A673 (cell line): ENCODE results near the gene KRT72. TPM values are rescaled to one million over a fixed set of nuclear protein-coding genes. Genes with fewer than 3 reads are reported as not detected.

Experiments
- BruUV-seq: library from RNA; stranded (reverse); fragments of 400-500 nt; replicated peaks from 2 replicates; lab custom pipeline; 2021; lab: Mats Ljungman, UMichigan
- CTCF ChIA-PET: fragments of 300-600 bp; sonication (Branson Sonifier 250); formaldehyde crosslinking; loops from one replicate; lab custom pipeline; 2022; ENCODE audit warnings: antibody characterized with exemption; lab: Charles Lee
- POLR2A ChIA-PET: fragments of 300-600 bp; sonication (Branson Sonifier 250); formaldehyde crosslinking; loops from one replicate; lab custom pipeline; 2022; ENCODE audit warnings: antibody characterized with exemption; ENCODE audit not compliant: low non-redundant PET; lab: Charles Lee
- DNase-seq: peaks from one replicate; pipeline ENCODE4 v3.0.0-alpha.2; 2015; ENCODE audit warnings: low spot score
- H3K27ac ChIP-seq: fragments of 200-600 bp; sonication (generic); 2 replicates; pipeline ENCODE4 v1.5.1; 2016; ENCODE audit warnings: mixed run types, low read depth, mild to moderate bottlenecking, mixed read lengths, antibody characterized with exemption, low read length; ENCODE audit not compliant: poor library complexity, severe bottlenecking
- H3K27me3 ChIP-seq: fragments of 200-600 bp; sonication (generic); replicated peaks from 2 replicates; pipeline ENCODE4 v1.6.1; 2017; ENCODE audit warnings: mixed run types, low read depth, mild to moderate bottlenecking, mixed read lengths, antibody characterized with exemption, low read length; ENCODE audit not compliant: insufficient read depth, poor library complexity
- H3K36me3 ChIP-seq: fragments of 200-600 bp; sonication (generic); 2 replicates; pipeline ENCODE4 v1.6.1; 2016; ENCODE audit warnings: mixed run types, mild to moderate bottlenecking, mixed read lengths, antibody characterized with exemption, low read length; ENCODE audit not compliant: insufficient read depth, poor library complexity, severe bottlenecking
- H3K4me1 ChIP-seq: fragments of 200-600 bp; sonication (generic); 2 replicates; pipeline ENCODE4 v1.6.1; 2017; ENCODE audit warnings: mixed run types, mild to moderate bottlenecking, mixed read lengths, antibody characterized with exemption, low read length; ENCODE audit not compliant: insufficient read depth, poor library complexity, severe bottlenecking
- H3K4me3 ChIP-seq: fragments of 200-600 bp; sonication (generic); 2 replicates; pipeline ENCODE4 v1.5.1; 2016; ENCODE audit warnings: low read depth, mixed run types, mild to moderate bottlenecking, mixed read lengths, low read length; ENCODE audit not compliant: poor library complexity, severe bottlenecking
- H3K9me3 ChIP-seq: fragments of 200-600 bp; sonication (generic); 2 replicates; pipeline ENCODE4 v1.6.1; 2016; ENCODE audit warnings: mixed run types, low read depth, mild to moderate bottlenecking, mixed read lengths, antibody characterized with exemption, low read length; ENCODE audit not compliant: poor library complexity, severe bottlenecking
- EZH2 ChIP-seq: fragments of 200-600 bp; sonication (generic); IDR thresholded peaks from 2 replicates; pipeline ENCODE4 v1.6.1; 2017; ENCODE audit warnings: borderline replicate concordance, low read depth, mild to moderate bottlenecking, mixed read lengths, antibody characterized with exemption, low read length; ENCODE audit not compliant: poor library complexity, severe bottlenecking
- intact Hi-C: fragments of 100-400 bp; cut with micrococcal nuclease; formaldehyde crosslinking; loops from one replicate; pipeline ENCODE4 v1.10.0; 2022; ENCODE audit not compliant: unreplicated experiment
- total RNA-seq: library from RNA; stranded (reverse); gene quantifications from 2 replicates; pipeline ENCODE4 v1.2.3, GENCODE V29; 2021
- TF ChIP-seq, protein P1 (sequence below): fragments of 300-800, 200-600 bp; sonication (generic); conservative IDR thresholded peaks from 2 replicates; pipeline ENCODE4 v1.5.1; 2017; ENCODE audit warnings: low read depth, mild to moderate bottlenecking, antibody characterized with exemption, low read length, moderate library complexity, mixed read lengths

KRT72 gene
- total RNA-seq, 1 experiment from 2014 or later, result not detected

DNA sequence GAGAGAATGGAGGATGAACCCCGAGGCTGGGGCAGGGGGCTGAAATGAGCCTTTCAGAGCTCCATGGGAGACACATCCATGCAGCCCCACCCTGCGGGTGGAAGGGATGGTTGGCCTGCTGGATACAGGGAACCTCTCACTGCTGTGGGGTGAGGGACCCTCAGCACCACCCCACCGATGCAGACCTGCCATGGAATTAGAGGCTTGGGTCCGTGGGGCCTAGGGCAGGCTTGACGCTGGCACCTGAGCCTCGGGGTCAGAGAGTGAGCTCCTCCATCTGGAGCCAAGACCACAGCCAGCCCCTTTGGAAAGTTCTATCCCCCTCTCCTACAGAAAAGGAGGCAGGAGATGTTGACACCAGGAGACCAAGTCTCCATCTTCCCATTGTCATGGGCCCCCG lies 20.2 kb downstream of the KRT72 start:
- intact Hi-C loops, result loop anchor here (5.0 to 10.0 kb wide), 2 partner anchors 401 to 426 kb away; no protein-coding TSS in a partner anchor
- no peaks in the 10 kb centered on the region for H3K4me1 ChIP-seq
- H3K36me3 ChIP-seq, result no peaks in the 10 kb centered on the region
- H3K4me3 ChIP-seq, result no peak overlapping the region
- H3K27me3 ChIP-seq, result no peaks in the 10 kb centered on the region
- POLR2A ChIA-PET, result no interaction called here
- H3K27ac ChIP-seq, result no peak overlapping the region
- BruUV-seq, result no TSS peak
- TF ChIP-seq, protein P1, sequence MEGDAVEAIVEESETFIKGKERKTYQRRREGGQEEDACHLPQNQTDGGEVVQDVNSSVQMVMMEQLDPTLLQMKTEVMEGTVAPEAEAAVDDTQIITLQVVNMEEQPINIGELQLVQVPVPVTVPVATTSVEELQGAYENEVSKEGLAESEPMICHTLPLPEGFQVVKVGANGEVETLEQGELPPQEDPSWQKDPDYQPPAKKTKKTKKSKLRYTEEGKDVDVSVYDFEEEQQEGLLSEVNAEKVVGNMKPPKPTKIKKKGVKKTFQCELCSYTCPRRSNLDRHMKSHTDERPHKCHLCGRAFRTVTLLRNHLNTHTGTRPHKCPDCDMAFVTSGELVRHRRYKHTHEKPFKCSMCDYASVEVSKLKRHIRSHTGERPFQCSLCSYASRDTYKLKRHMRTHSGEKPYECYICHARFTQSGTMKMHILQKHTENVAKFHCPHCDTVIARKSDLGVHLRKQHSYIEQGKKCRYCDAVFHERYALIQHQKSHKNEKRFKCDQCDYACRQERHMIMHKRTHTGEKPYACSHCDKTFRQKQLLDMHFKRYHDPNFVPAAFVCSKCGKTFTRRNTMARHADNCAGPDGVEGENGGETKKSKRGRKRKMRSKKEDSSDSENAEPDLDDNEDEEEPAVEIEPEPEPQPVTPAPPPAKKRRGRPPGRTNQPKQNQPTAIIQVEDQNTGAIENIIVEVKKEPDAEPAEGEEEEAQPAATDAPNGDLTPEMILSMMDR, result no peak
- no peak for TF ChIP-seq EZH2
- CTCF ChIA-PET, result interaction anchor here (1.0 to 1.8 kb wide), 2 partner anchors 294 to 299 kb away, joined by 3 to 8 read pairs; no protein-coding TSS in a partner anchor
- H3K9me3 ChIP-seq, result no peaks in the 10 kb centered on the region
- no peak for DNase-seq

DNA sequence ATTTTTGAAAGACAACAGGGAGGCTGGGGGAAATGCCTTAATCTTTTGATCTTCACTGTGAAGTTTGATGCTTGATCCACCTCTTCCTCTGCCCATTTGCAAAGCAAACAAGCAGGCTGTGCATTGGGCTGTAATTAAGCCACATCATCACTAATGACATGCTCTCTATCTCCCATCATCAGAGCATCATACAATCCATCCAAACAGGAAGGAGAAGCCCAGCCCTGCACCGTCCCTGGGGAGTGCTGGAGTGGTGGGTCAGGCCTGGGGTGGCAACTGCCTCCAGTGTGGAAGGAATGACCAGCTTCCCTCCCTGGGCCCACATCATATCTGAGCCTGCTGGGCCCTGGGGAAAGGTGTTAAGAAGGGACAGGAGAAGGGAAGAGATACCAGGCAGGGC lies 20.8 kb downstream of the KRT72 start:
- BruUV-seq, result no TSS peak
- POLR2A ChIA-PET, result no interaction called here
- intact Hi-C loops, result loop anchor here (5.0 to 10.0 kb wide), 2 partner anchors 402 to 426 kb away; no protein-coding TSS in a partner anchor

DNA sequence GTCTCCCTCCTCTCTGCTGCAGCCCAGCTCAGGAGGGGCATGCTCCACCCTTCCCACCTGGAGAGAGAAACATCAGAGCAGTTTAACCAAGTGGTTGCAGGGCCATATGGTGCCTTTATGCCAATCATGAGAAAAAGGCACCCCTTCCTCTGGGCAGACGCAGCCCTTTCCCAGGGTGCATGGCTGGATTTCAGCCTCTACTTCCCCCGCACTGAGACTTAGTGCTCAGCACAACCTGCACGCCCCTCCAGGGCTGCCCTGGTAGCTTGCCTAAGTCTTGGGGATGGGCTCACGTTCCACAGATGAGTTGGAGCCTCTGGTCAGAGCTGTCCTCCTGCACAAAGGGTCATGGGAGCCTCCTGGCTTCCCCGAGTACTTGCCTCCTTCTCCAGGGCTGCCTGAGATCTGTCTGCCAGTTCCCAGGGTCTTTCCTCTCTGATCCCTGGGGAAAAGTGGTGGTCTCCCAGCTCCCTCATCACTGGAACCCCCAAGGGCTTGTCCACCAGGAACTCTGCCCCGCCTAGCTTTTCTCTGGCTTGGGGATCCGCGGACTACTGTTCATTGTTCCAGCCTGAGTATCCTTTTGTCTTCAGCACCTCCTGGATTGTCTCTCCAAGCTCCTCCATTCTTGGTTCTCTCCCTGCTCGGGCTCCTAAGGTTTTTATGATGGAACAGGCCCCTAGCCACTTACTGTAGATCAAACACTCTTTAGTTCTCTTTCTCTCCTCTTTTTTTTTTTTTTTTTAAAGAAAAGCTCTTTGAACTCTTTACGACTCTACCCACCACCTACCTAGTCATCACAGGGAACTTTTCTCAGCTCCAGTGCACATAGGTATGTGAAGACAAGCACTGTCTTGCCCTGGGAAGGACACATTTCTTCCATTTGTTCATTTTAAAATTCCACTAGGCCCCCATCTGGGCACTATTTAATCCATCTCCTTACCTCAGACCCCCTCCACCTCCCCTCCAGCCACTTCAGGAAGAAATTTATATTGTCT lies 21.5 kb downstream of the KRT72 start:
- TF ChIP-seq, protein P1, result no peak
- TF ChIP-seq EZH2, result no peak
- Histone ChIP-seq H3K9me3 (no peaks in the 10 kb centered on the region), H3K27ac (no peak overlapping the region), H3K36me3 (no peaks in the 10 kb centered on the region), H3K4me1 (no peaks in the 10 kb centered on the region), H3K27me3 (no peaks in the 10 kb centered on the region), H3K4me3 (no peak overlapping the region)
- DNase-seq, result no peak
- intact Hi-C loops, result loop anchor here (5.0 to 10.0 kb wide), 2 partner anchors 403 to 425 kb away; no protein-coding TSS in a partner anchor
- ChIA-PET POLR2A (no interaction called here), CTCF (interaction anchor here (0.6 to 1.0 kb wide), 2 partner anchors 207 to 291 kb away, joined by 4 read pairs; no protein-coding TSS in a partner anchor)
- no TSS peak for BruUV-seq

More for the DNA sequence above, 20.8 kb downstream of the KRT72 start:
- Histone ChIP-seq H3K36me3 (no peaks in the 10 kb centered on the region), H3K27me3 (no peaks in the 10 kb centered on the region), H3K9me3 (no peaks in the 10 kb centered on the region), H3K4me1 (no peaks in the 10 kb centered on the region), H3K27ac (no peak overlapping the region), H3K4me3 (no peak overlapping the region)
- TF ChIP-seq, protein P1, result no peak
- DNase-seq, result no peak
- CTCF ChIA-PET, result interaction anchor here (0.6 kb wide), 1 partner anchor 208 kb away, joined by 4 read pairs; no protein-coding TSS in a partner anchor
